Measurements from ENCODE around the gene UBAC2. TPM values are rescaled to one million over a fixed set of nuclear protein-coding genes. Genes with fewer than 3 reads are reported as not detected.

The UBAC2 gene
- total RNA-seq, 1 donor, result 45.3 TPM

DNA sequence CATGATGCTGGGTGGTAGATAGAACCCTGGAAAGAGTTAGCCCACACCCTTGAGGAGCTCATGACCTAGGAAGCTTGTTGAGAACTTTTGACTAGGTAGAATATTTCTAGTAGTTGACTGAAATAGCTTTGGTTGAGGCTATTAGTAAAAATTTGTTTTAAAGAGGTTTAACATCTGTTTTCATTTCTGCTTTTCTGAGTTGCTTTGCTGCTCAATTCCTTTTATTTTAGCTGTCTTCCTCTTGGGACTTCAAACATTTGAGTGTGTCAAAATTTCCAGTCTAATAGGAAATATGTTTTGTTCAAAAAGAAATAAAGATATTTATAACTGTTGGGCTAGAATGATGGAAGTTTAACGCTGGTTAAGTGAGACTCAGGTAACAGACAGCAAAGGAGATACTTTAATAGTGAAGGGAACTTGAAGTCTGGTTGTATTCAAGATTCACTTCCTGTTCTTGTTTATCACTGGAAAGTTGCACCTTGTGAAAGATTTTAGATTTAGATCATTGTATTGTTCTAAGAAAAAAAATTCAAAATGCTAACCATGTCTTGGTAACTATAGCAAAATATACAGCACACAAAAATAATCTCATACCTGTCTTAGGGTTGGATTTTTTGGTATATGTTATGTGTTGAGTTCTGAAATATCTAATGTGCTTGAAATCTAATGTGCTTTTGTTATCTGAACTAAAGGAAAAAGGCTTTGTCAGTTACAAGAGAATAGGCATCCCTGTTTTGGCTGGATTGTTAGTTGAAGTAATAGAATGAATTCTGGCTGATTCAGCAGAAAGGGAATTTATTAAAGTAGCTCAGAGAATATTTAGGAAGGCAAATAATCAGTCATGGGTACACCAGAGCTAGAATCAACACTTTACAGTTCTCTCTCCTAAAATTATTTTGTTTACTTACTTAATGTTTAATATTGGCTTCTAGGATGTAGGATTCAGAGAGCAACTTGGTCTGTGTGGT is 81.9 kb downstream of the UBAC2 start:
- H3K4me3 ChIP-seq (ENCODE audit: low read depth, low read length), result no peak overlapping the region
- no peak for DNase-seq (ENCODE audit: low read depth)
- TF ChIP-seq, protein P1, sequence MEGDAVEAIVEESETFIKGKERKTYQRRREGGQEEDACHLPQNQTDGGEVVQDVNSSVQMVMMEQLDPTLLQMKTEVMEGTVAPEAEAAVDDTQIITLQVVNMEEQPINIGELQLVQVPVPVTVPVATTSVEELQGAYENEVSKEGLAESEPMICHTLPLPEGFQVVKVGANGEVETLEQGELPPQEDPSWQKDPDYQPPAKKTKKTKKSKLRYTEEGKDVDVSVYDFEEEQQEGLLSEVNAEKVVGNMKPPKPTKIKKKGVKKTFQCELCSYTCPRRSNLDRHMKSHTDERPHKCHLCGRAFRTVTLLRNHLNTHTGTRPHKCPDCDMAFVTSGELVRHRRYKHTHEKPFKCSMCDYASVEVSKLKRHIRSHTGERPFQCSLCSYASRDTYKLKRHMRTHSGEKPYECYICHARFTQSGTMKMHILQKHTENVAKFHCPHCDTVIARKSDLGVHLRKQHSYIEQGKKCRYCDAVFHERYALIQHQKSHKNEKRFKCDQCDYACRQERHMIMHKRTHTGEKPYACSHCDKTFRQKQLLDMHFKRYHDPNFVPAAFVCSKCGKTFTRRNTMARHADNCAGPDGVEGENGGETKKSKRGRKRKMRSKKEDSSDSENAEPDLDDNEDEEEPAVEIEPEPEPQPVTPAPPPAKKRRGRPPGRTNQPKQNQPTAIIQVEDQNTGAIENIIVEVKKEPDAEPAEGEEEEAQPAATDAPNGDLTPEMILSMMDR (IDR thresholded peaks at IDR 0.05; ENCODE audit: insufficient read depth, low read depth, low read length), result no peak

DNA sequence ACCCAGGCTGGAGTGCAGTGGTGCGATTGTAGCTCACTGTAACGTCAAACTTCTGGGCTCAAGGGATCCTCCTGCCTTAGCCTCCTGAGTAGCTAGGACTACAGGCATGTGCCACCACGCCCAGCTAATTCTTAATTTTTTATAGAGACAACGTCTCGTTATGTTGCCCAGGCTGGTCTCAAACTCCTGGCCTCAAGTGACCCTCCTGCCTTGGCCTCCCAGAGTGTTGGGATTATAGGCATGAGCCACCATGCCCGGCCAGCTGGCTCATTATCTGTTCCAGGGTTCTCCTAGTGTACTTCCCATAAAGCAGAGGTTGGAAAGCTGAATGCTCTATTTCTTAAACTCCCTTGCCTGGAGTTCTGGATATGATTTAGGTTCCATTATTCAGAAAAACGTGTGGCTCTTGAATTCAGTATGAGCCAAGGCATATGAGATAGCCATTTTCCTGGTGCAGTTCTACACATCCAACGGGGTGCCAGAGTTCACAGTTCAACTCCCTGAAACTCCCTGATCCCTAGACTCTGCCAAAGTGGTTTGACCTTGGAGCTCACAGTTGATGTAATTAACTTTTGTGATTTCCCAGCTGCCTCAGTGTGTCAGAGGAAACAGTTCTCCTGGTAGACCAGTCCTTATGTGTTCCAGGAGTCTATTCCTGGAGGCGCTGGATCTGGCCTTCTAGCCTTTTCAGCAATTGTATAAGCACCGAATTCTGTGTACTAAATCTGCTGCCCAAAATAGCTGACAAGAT is 85.0 kb downstream of the UBAC2 start:
- TF ChIP-seq, protein P1 (IDR thresholded peaks at IDR 0.05; ENCODE audit: insufficient read depth, low read depth, low read length), result no peak
- DNase-seq (ENCODE audit: low read depth), result no peak
- H3K4me3 ChIP-seq (ENCODE audit: low read depth, low read length), result no peak overlapping the region

DNA sequence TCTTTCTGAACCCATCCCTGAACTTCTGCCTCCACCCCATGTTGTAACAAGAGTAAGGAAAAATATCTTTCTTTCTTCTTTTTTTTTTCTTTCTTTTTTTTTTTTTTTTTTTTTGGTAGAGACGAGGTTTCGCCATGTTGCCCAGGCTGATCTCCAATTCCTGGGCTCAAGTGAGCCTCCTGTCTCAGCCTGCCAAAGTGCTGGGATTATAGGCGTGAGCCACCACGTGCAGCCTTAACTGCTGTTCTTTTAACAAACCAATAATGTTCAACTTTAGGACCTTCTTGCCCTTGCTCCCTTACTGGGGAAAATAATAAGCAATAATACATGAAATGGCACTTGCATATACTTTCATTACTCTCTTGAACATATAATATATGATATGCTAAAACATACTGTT is 86.9 kb downstream of the UBAC2 start:
- TF ChIP-seq, protein P1 (IDR thresholded peaks at IDR 0.05; ENCODE audit: insufficient read depth, low read depth, low read length), result no peak
- DNase-seq (ENCODE audit: low read depth), result no peak
- no peak overlapping the region for H3K4me3 ChIP-seq (ENCODE audit: low read depth, low read length)

DNA sequence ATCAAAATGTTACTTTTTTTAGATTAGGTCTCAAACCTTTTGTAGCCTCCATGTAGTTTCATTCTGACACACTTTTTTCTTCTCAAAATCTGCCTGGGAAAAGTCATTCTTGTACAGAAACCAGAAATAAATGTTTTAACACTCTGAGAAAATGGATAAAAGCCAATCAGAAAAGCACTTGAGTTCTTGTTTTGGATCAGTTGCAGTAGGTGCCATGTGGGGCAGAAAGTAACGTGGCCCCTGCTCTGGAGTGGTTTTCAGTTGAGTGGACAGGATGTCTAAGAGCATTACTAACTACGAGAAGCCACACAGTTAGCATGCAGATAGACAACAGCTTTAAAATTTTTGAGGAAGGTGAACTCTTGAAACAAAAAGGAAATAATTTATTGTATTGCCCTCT is 87.4 kb downstream of the UBAC2 start:
- H3K4me3 ChIP-seq (ENCODE audit: low read depth, low read length), result no peak overlapping the region
- TF ChIP-seq, protein P1 (IDR thresholded peaks at IDR 0.05; ENCODE audit: insufficient read depth, low read depth, low read length), result no peak
- no peak for DNase-seq (ENCODE audit: low read depth)

DNA sequence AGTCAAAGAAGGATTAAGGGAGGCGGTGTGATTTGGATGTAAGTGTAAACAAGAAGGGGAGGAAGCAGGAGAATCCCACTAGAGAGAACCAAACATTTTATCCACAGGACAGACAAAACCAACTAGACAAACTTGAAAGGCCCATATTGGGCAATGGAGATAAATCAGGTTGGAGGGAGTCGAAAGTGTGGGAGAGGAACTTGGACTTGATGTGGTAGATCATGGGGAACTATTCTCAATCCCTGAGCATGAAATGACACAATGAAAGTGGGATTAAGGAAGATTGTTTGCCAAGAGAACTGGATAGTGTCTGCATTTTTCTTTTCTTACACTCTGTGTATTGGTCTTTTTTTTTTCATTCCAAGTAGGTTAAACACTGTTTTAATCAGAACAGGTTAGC is 88.6 kb downstream of the UBAC2 start:
- TF ChIP-seq, protein P1 (IDR thresholded peaks at IDR 0.05; ENCODE audit: insufficient read depth, low read depth, low read length), result no peak
- no peak overlapping the region for H3K4me3 ChIP-seq (ENCODE audit: low read depth, low read length)
- no peak for DNase-seq (ENCODE audit: low read depth)

DNA sequence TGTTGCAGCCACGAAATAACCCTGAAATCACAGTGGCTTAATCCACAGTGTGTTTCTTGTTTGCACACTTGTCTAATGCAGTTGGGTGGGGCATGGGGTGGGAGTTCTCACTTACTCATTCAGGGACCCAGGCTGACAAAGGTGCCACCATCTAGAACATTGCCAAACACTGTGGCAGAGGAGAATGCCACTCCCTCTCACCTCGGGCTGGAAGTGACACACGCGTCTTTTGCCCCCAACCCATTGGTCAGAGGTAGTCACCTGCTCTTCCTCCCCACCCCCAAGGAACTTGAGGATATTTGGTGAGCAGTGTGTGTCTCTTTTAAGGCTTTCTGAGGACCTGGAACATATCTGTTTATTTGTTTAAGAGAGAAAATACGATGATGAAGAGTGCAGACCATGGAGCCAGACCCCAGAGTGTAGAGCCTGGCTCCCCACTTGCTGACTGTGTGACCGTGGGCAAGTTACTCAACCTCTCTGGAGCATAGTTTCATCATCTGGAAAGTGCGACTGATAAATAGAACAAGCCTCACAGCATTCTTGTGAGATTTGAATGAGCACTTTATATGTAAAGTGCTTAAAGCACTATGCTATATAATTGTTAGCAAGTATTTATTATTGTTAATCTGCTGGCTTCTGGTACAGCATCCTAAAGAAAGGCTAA is 89.2 kb downstream of the UBAC2 start:
- TF ChIP-seq, protein P1 (IDR thresholded peaks at IDR 0.05; ENCODE audit: insufficient read depth, low read depth, low read length), result no peak
- no peak overlapping the region for H3K4me3 ChIP-seq (ENCODE audit: low read depth, low read length)
- no peak for DNase-seq (ENCODE audit: low read depth)

Data from fibroblast of villous mesenchyme (primary cell).